Measurements from ENCODE around the gene ODAD4. TPM values are rescaled to one million over a fixed set of nuclear protein-coding genes. Genes with fewer than 3 reads are reported as not detected.

ODAD4 gene
- total RNA-seq, 6 experiments from 2014 or later = 0.74 to 1.8 (median 0.97) TPM

- peak; percentile 27 for DNase-seq
- H3K9me3 Mint-ChIP-seq = no peaks in the 10 kb centered on the region
- no peak overlapping the region for H3K4me3 Mint-ChIP-seq
- no peak for TF ChIP-seq CTCF (IDR thresholded peaks at IDR 0.05)
- peaks cover 27% of the 10 kb centered on the region; the same call in 1 of the 2 replicates for H3K36me3 Mint-ChIP-seq (ENCODE audit: low read depth)
- peak overlapping the region; percentile 54 for H3K27ac Mint-ChIP-seq
- H3K4me1 Mint-ChIP-seq (ENCODE audit: low read depth) = peaks cover 27% of the 10 kb centered on the region
- H3K27me3 Mint-ChIP-seq (ENCODE audit: insufficient read depth) = peaks cover 7% of the 10 kb centered on the region
Measured at GRCh38 chr17:41975099-41976083, 45.0 kb downstream of the ODAD4 start.

GRCh38 chr17:41976142-41976768, 45.8 kb downstream of the ODAD4 start:
- Mint-ChIP-seq H3K4me1 (ENCODE audit: low read depth) (peaks cover 23% of the 10 kb centered on the region), H3K27me3 (ENCODE audit: insufficient read depth) (peaks cover 7% of the 10 kb centered on the region), H3K36me3 (ENCODE audit: low read depth) (peaks cover 27% of the 10 kb centered on the region; the same call in 1 of the 2 replicates), H3K27ac (peak overlapping the region; percentile 69), H3K9me3 (no peaks in the 10 kb centered on the region), H3K4me3 (peak overlapping the region; percentile 60; the same call in 1 of the 2 replicates)
- no peak for DNase-seq
- TF ChIP-seq CTCF (IDR thresholded peaks at IDR 0.05) = no peak

DNA sequence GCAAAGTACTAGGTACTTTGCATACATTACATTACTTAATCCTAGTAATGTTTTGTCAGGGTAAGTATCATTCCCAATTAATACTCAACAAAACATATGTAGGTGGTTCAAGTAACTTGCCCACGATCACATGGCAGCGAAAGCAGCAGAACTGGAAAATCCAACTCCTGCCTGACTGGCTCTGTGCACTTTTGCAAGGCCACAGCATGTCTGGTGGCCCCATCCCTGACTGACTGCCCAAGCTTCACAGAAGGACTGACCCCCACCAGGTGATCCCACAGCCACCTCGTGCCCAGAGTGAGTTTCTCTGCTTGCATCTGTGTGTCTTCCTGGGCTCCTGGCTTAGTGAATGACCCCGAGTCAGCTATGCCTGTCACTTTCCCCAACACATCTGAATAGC, 47.6 kb downstream of the ODAD4 start:
- no peak overlapping the region for H3K4me3 Mint-ChIP-seq
- H3K36me3 Mint-ChIP-seq (ENCODE audit: low read depth) = peaks cover 32% of the 10 kb centered on the region
- peaks cover 28% of the 10 kb centered on the region for H3K4me1 Mint-ChIP-seq (ENCODE audit: low read depth)
- DNase-seq = no peak
- peaks cover 9% of the 10 kb centered on the region for H3K27me3 Mint-ChIP-seq (ENCODE audit: insufficient read depth)
- no peaks in the 10 kb centered on the region for H3K9me3 Mint-ChIP-seq
- no peak for TF ChIP-seq CTCF (IDR thresholded peaks at IDR 0.05)
- peak overlapping the region; percentile 30; the same call in 1 of the 2 replicates for H3K27ac Mint-ChIP-seq

DNA sequence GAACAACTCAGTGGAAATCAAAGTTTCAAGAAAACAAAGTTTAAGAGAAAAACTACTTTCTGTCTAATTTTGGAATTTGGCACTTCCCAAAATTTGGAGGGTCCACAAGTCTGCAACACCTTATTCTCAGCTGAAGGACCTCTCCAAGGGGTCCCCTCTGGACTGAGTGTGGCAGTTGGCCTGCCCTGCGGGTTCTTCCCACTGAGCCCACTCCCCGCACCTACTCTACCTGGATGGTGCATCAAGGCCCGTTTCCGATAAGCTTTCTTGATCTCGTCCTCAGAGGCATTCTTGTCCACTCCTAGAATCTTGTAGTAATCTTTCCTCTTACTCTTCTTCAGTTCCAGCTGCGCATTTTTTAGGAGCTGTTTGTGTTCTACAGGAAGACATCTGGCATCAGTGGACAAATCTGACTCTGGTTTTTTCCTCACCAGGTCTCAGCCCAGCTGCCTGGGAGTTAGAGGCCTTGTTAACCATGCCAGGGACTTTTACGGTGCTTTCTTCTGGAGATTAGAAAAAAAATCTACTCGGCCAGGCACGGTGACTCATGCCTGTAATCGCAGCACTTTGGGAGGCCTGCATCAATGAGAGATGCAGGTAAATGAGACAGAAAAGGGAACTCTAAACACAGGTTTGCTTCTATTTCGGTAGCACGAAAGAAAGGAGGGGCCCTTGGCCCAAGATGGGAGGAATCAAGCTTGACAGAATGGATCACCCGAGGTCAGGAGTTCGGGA, 51.8 kb downstream of the ODAD4 start:
- H3K27me3 Mint-ChIP-seq (ENCODE audit: insufficient read depth) = peaks cover 2% of the 10 kb centered on the region
- DNase-seq = no peak
- H3K4me1 Mint-ChIP-seq (ENCODE audit: low read depth) = peaks cover 8% of the 10 kb centered on the region
- H3K36me3 Mint-ChIP-seq (ENCODE audit: low read depth) = peaks cover 50% of the 10 kb centered on the region
- peak overlapping the region; percentile 54 for H3K27ac Mint-ChIP-seq
- no peaks in the 10 kb centered on the region for H3K9me3 Mint-ChIP-seq
- no peak for TF ChIP-seq CTCF (IDR thresholded peaks at IDR 0.05)
- no peak overlapping the region; the same call in 1 of the 2 replicates for H3K4me3 Mint-ChIP-seq

- Mint-ChIP-seq H3K36me3 (ENCODE audit: low read depth) (peaks cover 58% of the 10 kb centered on the region), H3K27ac (no peak overlapping the region), H3K4me1 (ENCODE audit: low read depth) (peaks cover 13% of the 10 kb centered on the region), H3K9me3 (no peaks in the 10 kb centered on the region), H3K4me3 (no peak overlapping the region), H3K27me3 (ENCODE audit: insufficient read depth) (peaks cover 2% of the 10 kb centered on the region)
- no peak for DNase-seq
- TF ChIP-seq CTCF (IDR thresholded peaks at IDR 0.05) = no peak
Measured at GRCh38 chr17:41984454-41984853, 54.0 kb downstream of the ODAD4 start.

Measured in HFFc6 (cell line).